ENCODE results near the gene GRIN2C.
A peak's percentile ranks its signal among the peaks of the same experiment; 100 is the strongest.

Gene GRIN2C

DNA sequence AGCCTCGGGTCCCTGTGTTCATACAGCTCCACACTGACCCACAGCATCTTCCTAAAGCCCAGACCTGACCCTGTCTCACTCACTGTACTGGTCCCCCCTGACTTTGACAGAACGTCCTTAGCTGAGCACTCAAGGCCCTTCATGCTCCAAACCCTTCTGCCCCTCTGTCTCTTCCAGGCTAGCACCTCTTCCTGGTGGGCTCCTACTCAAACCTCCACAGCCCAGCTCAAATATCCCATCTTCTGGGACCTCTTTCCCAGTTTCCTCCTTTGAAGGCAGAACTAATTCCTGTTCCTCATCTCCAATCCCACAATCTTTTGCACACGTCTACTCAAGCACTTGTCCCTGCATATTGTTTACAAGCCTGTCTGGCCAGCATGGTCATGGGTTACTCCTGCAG, 8.8 kb downstream of the GRIN2C start:
- ATAC-seq: no peak; the same call in 2 of the 3 replicates
- peak; percentile 93 for TF ChIP-seq ZFP3 (CRISPR knock-in tag; IDR thresholded peaks at IDR 0.05)
- TF ChIP-seq ZC3H10 (CRISPR knock-in tag; IDR thresholded peaks at IDR 0.05): no peak

DNA sequence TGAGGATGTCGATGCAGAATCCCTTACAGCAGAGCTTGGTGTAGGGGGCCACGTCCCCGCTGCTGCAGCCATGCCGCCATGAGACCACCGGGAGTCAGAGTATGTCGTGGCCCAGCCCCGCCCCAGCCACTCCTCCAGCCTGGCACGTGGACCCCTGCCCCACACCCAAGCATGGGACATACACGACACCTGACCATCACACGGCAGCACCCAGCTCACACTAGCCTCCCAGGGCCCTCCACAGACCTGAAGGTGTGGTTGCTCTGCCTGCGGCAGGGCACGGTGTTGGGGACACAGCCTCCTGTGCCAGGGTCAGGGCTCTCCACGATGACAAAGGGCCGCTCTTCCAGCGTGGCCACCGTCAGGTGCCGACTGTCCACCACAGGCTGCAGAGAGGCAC, 9.4 kb downstream of the GRIN2C start:
- no peak for TF ChIP-seq ZNF8 (CRISPR knock-in tag; IDR thresholded peaks at IDR 0.05)
- TF ChIP-seq, protein P1, sequence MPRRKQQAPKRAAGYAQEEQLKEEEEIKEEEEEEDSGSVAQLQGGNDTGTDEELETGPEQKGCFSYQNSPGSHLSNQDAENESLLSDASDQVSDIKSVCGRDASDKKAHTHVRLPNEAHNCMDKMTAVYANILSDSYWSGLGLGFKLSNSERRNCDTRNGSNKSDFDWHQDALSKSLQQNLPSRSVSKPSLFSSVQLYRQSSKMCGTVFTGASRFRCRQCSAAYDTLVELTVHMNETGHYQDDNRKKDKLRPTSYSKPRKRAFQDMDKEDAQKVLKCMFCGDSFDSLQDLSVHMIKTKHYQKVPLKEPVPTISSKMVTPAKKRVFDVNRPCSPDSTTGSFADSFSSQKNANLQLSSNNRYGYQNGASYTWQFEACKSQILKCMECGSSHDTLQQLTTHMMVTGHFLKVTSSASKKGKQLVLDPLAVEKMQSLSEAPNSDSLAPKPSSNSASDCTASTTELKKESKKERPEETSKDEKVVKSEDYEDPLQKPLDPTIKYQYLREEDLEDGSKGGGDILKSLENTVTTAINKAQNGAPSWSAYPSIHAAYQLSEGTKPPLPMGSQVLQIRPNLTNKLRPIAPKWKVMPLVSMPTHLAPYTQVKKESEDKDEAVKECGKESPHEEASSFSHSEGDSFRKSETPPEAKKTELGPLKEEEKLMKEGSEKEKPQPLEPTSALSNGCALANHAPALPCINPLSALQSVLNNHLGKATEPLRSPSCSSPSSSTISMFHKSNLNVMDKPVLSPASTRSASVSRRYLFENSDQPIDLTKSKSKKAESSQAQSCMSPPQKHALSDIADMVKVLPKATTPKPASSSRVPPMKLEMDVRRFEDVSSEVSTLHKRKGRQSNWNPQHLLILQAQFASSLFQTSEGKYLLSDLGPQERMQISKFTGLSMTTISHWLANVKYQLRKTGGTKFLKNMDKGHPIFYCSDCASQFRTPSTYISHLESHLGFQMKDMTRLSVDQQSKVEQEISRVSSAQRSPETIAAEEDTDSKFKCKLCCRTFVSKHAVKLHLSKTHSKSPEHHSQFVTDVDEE (CRISPR knock-in tag; IDR thresholded peaks at IDR 0.05): no peak
- TF ChIP-seq TCF4 (CRISPR knock-in tag; IDR thresholded peaks at IDR 0.05; ENCODE audit: borderline replicate concordance): no peak
- TF ChIP-seq ZC3H10 (CRISPR knock-in tag; IDR thresholded peaks at IDR 0.05): no peak
- no peak for ATAC-seq

DNA sequence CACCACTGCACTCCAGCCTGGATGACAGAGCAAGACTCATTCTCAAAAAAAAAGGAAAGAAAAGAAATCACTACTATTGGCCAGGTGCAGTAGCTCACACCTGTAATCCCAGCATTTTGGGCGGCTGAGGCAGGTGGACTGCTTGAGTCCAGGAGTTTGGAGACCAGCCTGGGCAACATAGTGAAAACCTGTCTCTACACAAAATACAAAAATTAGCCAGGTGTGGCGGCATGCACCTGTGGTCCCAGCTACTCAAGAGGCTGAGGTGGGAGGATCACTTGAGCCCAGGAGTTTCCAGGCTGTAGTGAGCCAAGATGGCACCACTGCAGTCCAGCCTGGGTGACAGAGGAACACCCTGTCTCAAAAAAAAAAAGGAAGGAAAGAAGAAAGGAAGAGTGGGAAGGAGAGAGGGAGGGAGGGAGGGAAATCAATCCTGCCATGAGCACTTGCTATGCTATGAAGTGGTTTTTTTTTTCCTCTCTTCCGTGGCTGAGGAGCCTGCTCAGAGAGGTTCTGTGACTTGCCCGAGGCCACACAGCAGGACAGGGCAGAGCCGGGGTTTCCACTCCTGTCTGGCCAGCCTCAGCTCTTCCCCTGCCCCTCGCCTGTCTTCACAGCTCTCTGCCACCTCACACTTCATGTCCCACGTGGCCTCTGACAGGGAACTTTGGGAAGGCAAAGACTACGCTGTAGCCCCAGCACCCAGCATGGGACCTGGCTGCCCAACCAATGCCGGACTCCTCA, 10.9 kb downstream of the GRIN2C start:
- TF ChIP-seq ZNF70 (CRISPR knock-in tag; IDR thresholded peaks at IDR 0.05) (no peak), ZNF8 (CRISPR knock-in tag; IDR thresholded peaks at IDR 0.05) (no peak), TOX (CRISPR knock-in tag; IDR thresholded peaks at IDR 0.05; ENCODE audit: borderline replicate concordance) (no peak), TCF4 (CRISPR knock-in tag; IDR thresholded peaks at IDR 0.05; ENCODE audit: borderline replicate concordance) (no peak), ARNTL (CRISPR knock-in tag; IDR thresholded peaks at IDR 0.05; ENCODE audit: borderline replicate concordance, low read depth) (no peak), ZFP3 (CRISPR knock-in tag; IDR thresholded peaks at IDR 0.05) (no peak), CSDC2 (CRISPR knock-in tag; IDR thresholded peaks at IDR 0.05) (no peak), ZC3H10 (CRISPR knock-in tag; IDR thresholded peaks at IDR 0.05) (no peak), ISL1 (CRISPR knock-in tag; IDR thresholded peaks at IDR 0.05) (no peak), PPARA (CRISPR knock-in tag; IDR thresholded peaks at IDR 0.05; ENCODE audit: borderline replicate concordance) (no peak), SNAI2 (CRISPR knock-in tag; IDR thresholded peaks at IDR 0.05) (no peak), OSR1 (CRISPR knock-in tag; IDR thresholded peaks at IDR 0.05) (no peak), RARB (CRISPR knock-in tag; IDR thresholded peaks at IDR 0.05) (no peak), ESRRG (CRISPR knock-in tag; IDR thresholded peaks at IDR 0.05) (no peak), ZNF565 (CRISPR knock-in tag; conservative IDR thresholded peaks at IDR 0.05; ENCODE audit: low read depth) (no peak)
- TF ChIP-seq, protein P2, sequence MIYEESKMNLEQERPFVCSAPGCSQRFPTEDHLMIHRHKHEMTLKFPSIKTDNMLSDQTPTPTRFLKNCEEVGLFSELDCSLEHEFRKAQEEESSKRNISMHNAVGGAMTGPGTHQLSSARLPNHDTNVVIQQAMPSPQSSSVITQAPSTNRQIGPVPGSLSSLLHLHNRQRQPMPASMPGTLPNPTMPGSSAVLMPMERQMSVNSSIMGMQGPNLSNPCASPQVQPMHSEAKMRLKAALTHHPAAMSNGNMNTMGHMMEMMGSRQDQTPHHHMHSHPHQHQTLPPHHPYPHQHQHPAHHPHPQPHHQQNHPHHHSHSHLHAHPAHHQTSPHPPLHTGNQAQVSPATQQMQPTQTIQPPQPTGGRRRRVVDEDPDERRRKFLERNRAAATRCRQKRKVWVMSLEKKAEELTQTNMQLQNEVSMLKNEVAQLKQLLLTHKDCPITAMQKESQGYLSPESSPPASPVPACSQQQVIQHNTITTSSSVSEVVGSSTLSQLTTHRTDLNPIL (CRISPR knock-in tag; IDR thresholded peaks at IDR 0.05; ENCODE audit: low read depth): no peak
- TF ChIP-seq, protein P3, sequence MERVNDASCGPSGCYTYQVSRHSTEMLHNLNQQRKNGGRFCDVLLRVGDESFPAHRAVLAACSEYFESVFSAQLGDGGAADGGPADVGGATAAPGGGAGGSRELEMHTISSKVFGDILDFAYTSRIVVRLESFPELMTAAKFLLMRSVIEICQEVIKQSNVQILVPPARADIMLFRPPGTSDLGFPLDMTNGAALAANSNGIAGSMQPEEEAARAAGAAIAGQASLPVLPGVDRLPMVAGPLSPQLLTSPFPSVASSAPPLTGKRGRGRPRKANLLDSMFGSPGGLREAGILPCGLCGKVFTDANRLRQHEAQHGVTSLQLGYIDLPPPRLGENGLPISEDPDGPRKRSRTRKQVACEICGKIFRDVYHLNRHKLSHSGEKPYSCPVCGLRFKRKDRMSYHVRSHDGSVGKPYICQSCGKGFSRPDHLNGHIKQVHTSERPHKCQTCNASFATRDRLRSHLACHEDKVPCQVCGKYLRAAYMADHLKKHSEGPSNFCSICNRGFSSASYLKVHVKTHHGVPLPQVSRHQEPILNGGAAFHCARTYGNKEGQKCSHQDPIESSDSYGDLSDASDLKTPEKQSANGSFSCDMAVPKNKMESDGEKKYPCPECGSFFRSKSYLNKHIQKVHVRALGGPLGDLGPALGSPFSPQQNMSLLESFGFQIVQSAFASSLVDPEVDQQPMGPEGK (CRISPR knock-in tag; IDR thresholded peaks at IDR 0.05; ENCODE audit: borderline replicate concordance): no peak
- TF ChIP-seq, protein P4, sequence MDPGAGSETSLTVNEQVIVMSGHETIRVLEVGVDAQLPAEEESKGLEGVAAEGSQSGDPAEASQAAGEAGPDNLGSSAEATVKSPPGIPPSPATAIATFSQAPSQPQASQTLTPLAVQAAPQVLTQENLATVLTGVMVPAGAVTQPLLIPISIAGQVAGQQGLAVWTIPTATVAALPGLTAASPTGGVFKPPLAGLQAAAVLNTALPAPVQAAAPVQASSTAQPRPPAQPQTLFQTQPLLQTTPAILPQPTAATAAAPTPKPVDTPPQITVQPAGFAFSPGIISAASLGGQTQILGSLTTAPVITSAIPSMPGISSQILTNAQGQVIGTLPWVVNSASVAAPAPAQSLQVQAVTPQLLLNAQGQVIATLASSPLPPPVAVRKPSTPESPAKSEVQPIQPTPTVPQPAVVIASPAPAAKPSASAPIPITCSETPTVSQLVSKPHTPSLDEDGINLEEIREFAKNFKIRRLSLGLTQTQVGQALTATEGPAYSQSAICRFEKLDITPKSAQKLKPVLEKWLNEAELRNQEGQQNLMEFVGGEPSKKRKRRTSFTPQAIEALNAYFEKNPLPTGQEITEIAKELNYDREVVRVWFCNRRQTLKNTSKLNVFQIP (CRISPR knock-in tag; IDR thresholded peaks at IDR 0.05; ENCODE audit: borderline replicate concordance, low read depth): no peak
- TF ChIP-seq, protein P5, sequence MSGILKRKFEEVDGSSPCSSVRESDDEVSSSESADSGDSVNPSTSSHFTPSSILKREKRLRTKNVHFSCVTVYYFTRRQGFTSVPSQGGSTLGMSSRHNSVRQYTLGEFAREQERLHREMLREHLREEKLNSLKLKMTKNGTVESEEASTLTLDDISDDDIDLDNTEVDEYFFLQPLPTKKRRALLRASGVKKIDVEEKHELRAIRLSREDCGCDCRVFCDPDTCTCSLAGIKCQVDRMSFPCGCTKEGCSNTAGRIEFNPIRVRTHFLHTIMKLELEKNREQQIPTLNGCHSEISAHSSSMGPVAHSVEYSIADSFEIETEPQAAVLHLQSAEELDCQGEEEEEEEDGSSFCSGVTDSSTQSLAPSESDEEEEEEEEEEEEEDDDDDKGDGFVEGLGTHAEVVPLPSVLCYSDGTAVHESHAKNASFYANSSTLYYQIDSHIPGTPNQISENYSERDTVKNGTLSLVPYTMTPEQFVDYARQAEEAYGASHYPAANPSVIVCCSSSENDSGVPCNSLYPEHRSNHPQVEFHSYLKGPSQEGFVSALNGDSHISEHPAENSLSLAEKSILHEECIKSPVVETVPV (CRISPR knock-in tag; IDR thresholded peaks at IDR 0.05): no peak
- ATAC-seq: no peak
